Fibroblast of skin of right quadriceps (primary cell): Measurements from ENCODE around the gene MUC16.
"Not testable (repeated sequence)": the region's sequence is repeated elsewhere in the genome, so short reads cannot be mapped to it uniquely, and the experiment has no call there.

Experiments
- DNase-seq: peaks from one replicate; pipeline ENCODE4 v3.0.0-alpha.2; 2013

Gene MUC16

DNA sequence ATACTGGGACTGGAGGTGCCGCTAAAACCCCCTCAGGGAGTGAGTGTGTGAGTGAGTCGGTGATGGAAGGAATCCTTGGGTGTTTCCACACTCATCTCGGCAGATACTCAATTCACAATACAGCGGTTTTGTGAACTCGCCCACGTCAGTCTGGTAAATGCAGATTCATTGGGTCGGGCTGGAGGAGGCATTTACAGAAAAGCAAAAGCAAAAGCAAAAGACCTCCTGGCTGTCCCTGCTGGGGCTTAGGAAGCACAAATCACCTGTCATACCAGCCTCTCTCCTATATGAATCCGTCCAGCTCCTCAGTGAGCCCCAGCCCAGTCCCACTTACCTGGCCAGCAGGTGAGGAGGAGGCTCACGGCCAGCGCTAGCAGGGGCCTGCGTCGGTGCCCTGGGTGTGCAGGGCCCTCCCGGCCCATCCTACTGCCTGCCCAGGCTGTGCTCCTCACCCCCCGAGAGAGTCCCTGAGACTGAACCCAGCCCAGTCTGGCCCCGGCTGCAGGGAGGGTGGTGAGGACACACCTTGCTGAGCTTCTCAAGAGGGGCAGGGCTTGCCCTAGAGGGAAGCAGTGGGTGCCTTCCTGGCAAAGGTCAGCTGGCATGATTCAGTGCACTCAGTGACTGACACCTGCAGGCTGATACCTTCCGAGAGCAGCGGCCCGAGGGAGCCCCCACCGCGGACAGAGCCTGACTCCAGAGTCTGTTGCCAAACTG lies at the start of gene MUC16:
Gene MUC16, minus strand, starts transcription at position 475 of the 717 bp plus-strand sequence.
- DNase-seq: no peak

DNA sequence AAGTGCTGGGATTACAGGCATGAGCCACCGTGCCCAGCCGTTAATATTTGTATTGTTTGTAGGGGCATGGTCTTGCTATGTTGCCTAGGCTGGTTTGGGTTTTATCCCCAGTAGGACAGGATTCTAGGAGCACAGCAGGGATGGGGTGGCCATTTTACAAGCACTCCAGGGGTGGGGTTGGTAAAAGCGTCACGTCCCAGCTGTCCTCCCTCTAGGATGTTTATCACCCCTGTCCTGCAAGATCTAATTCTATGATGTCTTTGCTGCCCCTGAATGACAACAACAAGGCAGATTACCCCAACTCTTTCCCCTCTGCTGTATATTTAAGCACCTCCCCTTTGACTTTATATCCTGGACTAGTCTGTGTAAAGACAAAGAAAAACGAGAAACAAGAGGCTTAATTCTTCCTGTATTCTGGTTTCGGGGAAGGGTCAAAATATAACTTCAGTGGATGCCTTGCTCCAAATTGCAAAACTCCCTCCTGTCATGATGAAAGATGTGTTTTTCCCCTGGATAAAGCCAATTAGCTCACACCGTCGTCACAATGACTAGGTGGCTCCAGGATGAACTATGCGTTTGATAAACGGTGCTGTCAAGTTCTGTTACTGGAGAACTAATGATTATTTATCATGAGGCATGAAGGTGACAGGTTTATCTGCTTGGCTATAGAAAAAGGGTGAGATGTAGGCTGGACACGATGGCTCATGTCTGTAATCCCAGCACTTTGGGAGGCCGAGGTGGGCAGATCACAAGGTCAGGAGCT lies 48.9 kb upstream of the MUC16 start:
- DNase-seq: no peak

DNA sequence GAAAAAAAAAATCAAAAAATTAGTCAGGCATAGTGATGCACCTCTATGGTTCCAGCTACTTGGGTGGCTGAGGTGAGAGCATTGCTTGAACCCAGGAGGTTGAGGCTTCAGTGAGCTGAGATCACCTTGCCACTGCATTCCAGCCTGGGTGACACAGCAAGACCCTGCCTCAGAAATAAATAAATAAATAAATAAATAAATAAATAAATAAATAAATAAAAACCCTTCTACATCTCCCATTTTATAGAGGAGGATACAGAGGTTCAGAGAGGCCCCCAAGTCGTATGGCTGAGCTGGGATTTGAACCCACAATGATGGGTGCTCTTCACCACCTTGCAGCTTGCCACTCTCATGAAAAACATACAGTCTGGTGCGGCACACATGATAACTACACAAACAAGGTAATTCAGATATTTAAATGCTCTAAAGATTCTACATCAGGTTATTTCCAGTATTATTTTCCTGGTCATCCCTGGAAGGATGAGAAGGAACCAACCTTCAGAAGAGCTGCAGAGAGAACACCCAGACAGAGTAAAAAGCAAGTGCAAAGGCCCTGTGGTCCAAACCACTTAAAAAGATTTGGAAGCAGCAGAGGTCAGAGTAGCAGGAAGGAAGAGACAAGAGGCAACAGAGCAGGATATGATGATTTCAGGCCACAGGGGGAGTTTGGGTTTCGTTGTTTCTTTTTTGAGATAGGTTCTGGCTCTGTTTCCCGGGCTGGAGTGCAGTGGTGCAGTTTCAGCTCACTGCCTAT lies 47.5 kb upstream of the MUC16 start:
- no peak for DNase-seq

DNA sequence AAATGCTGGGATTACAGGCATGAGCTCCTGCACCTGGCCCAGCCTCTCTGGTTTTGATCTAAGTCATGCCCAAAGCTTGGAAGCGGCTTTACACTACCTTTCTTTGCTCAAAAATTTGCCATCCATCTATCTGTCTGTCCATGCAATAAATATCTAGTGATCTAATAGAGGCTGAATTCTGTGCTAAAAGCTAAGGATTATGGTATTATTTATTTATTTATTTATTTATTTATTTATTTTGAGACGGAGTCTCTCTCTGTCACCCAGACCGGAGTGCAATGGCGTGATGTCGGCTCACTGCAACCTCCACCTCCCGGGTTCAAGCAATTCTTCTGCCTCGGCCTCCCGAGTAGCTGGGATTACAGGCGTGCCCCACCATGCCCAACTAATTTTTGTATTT lies 45.9 kb upstream of the MUC16 start:
- DNase-seq: not testable (repeated sequence)

DNA sequence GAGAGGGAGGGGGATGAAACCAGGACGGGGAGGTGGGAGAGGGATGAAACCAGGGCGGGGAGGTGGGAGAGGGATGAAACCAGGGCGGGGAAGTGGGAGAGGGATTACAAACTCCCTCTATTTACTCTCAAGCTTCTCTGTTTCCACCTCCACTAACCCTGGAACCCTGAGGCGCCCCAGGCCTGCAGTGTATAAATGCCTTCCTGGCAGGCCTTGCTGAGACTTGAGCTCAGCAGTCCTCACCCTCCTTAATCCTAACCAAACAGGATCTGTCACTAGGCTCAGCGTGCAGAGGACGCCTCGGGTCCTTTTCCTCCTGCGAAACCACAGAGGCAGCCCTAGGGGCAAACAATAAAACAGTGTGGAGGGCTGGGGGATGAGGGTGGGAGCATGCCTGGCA lies 44.6 kb upstream of the MUC16 start:
- DNase-seq: no peak

DNA sequence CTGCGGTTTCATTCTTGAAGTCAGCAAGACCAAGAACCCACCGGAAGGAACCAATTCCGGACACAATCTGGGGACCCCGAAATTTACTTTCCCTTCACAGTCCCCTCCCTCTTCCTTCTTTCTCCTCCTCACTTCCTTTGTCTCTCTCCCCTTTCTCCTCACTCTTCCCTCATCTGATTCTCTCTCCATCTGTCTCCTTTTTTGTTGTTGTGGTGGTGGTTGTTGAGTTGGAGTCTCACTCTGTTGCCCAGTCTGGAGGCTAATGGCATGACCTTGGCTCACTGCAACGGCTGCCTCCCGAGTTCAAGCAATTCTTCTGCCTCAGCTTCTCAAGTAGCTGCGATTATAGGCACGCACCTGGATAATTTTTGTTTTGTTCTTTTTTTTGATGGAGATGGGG lies 44.0 kb upstream of the MUC16 start:
- DNase-seq: no peak

DNA sequence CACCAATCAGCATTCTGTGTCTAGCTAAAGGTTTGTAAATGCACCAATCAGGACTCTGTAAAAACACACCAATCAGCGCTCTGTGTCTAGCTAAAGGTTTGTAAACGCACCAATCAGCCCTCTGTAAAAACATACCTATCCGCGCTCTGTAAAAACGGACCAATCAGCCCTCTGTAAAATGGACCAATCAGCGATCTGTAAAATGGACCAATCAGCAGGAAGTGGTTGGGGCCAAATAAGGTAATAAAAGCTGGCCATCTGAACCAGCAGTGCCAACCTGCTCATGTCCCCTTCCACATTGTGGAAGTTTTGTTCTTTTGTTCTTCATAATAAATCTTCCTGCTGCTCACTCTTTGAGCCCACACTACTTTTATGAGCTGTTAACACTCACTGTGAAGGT lies 43.5 kb upstream of the MUC16 start:
- DNase-seq: not testable (repeated sequence)

DNA sequence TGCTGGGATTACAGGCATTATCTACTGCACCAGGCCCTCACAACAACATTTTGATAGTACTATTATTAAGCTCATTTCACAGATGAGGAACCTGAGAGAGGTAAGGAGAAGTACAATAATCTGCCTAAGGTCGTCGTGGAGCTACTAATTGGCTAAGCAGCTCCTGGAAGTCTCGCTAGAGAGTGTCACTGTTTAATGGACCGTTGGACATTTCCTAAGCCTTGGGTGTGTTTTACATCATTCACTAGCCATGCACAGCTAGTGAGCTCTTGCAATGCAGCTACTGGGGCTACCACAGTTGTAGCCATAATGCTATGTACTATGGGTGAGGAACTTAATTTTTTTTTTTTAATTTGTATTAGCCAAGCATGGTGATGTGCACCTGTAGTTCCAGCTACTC lies 42.7 kb upstream of the MUC16 start:
- DNase-seq: no peak

DNA sequence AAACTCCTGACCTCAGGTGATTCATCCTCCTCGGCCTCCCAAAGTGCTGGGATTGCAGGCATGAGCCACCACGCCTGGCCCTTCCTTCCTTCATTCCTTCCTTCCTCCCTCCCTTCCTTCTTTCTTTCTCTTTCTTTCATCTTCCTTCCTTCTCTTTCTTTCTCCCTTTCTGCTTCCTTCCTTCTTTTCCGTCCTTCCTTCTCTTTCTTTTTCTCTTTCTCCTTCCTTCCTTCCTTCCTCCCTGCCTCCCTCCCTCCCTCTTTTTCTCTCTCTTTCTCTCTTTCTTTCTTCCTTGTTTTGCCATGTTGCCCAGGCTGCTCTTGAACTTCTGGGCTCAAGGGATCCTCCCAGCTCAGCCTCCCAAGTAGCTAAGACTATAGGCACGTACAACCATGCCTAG lies 36.5 kb upstream of the MUC16 start:
- no peak for DNase-seq

DNA sequence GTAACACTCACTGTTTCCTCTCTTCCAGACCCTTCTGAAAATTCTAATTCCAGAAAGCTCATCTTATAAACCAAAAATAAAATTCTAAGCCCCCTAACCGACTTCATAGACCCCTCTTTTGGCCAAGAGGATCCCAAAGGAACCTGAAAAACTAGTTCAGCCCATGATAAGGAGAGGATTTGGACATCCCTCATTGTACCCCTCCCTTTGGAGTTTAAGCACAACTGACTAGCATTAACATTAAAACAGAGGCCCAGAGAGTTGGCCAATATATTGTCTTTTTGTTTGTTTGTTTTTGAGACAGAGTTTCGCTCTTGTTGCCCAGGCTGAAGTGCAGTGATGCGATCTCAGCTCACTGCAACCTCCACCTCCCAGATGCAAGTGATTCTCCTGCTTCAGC lies 34.2 kb upstream of the MUC16 start:
- no peak for DNase-seq

DNA sequence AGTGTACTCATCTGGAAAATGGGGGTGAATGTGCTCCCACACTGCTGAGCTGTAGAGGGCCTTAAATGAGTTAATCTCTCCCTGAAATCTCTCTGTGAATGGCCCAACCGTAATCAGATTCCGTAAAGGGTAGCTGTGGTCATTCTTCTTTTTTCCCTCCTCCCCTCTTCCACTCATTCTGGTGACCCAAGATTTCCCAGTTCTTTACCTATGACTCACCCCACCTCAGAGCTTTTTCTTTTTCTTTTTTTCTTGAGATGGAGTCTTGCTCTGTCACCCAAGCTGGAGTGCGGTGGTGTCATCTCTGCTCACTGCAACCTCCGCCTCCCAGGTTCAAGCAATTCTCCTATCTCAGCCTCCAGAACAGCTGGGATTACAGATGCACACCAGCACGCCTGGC lies 33.3 kb upstream of the MUC16 start:
- DNase-seq: no peak

DNA sequence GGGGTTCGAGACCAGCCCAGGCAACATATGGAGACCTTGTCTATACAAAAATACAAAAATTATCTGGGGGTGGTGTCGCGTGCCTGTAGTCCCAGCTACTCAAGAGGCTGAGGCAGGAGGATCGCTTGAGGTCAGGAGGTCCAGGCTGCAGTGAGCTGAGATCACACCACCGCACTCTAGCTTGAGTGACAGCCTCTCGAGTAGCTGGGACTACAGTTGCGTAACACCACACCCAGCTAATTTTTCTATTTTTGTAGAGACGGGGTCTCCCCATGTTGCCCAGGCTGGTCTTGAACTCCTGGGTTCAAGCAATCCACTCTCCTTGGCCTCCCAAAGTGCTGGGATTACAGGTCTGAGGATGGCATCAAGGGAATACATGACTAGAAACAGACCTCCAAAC lies 30.8 kb upstream of the MUC16 start:
- DNase-seq: no peak

DNA sequence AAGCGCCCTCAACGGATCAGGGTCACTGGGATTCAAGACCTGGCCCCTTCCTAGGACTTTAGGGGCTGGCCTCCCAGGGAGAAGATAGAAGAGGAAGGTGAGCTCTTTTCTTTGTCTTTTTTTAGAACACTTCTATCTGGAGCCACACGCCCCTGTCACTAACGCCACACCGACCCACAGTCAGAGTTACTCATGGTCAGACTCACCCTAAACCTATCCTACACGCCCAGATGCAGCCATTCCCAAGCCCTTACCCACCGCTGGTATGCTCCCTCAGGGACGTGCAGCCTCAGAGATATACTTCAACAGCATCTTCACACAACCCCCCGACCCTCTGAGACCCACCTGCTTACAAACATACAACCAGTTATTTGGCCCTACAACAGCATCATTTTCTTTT lies 29.9 kb upstream of the MUC16 start:
- DNase-seq: no peak

DNA sequence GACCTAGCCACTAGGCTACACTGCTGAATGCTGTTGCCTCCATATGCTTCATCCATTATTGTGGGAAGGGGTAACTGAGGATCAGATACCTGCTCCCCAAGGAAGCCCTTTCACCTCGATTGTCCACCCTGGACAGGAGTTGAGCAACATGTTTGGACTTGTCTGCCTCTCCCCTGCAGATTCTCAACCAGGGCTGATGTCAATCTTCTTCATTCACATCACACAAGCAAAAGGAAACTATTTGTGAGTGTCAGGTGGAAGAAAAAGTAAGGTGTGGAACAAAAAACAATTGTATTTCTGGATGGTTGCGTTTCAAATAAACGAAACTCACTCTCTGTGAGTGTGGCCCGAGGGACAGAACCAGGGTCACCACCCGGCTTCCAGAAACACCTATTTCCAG lies 29.5 kb upstream of the MUC16 start:
- no peak for DNase-seq

DNA sequence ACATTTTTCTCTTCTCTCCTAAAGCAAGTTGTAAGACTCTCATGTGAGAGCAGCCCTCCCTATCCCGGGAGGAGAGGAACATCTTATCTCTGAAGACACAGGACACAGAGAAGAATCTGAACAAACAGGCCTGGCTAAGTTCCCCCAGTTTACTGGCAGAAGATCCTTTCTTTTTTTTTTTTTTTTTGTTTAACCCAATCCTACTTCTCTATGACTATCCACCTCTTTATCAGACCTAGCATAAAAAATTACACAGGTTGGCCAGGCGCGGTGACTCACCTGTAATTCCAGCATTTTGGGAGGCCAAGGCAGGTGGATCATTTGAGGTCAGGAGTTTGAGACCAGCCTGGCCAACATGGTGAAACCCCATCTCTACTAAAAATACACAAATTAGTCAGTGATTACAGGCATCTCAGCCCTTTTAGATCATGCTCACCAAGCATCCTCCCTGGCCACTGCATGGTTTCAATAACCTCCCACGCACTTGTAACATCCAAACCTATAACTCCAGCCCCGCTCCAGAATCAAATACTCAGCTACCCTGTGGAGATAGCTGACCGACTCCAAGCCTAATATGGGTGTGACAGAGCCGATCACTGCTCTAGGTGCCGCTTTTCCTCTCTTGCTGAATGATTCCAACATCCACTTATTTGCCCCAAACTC lies 27.3 kb upstream of the MUC16 start:
- no peak for DNase-seq

DNA sequence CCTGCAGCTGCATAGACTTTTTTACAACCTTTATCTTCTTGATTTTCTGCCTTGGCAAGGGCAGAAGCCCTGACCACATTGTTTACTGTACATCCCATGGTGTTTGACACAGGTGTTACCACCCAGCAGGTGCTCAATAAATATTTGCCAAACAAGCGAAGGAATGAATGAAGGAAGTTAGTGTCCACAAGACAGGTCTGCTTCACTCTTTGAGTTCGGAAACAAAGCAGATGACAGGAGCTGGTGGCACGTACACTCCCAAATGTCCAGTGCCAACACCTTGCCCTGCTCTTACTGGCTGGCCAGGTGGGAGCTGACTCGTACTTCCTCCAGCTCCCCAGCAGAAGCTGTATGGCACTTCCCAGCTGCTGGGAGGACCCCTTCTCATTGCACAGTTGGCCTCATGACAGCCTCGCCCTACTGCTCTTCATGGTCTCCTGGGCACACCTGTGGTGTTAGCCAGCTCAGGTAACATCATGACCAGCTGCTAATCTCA lies 22.0 kb upstream of the MUC16 start:
- no peak for DNase-seq

DNA sequence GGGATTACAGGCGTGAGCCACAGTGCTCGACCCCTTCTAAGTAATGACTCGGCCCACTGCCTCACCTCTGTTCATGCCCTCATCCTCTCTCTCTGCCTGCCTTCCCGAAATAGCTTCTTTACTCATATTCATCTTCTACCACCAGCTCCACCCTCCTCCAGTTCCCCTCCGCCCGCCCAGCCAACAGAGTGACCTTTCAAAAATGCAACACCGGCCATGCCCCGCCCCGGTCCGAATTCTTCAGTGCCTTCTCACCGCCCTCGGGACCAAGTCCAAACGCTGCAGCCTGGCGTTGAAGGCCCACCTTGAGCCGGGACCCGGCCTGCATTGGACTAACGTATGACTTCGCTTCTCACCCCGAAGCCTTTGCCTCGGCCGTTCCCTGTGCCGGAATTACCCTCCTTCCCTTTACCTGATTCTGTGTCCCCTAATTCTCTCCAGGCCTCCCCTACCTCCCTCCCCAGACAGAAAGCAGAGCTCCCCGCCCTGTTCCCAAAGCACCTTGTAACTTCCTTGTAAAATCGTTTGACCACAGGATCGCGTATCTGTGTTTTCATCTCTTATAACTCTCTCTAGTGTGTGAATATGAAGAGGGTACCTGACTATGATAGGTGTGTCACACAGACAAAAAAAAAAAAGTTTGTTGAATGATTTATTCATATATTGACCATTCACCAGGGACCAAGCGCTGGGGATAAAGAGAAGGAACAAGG lies 8.1 kb upstream of the MUC16 start:
- DNase-seq: no peak

DNA sequence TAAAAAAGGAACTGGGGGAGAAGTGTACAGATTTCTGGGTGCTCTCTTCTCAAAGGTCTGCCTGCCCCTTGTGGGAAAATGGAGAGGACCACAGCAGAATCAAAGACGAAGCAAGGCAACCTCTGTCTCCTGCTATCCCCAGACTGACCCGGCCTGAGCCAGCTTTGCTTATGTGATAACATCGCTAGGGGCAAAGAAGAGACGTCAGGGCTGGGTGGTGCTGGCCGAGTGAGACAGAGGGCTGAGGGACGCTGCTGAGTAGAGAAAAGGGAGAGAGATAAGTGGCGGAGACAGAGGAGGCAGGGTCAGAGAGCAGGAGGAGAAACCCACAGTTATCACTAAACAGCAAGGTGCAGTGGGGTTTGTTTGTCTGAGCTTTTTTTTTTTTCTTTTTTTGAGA lies 4.6 kb upstream of the MUC16 start:
- no peak for DNase-seq

DNA sequence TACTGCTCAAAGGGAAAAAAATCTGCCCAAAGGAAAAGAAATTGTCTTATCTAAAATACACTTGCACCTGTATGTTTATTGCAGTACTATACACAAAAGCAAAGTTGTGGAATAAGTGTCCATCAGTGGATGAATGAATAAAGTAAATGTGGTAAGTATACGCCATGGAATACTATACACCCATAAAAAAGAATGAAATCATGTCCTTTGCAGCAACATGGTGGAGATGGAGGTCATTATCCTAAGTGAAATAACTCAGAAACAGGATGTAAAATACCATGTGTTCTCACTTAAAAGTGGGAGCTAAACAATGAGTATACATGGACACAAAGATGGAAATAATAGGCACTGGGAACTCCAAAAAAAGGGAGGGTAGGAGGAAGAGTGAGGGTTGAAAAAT lies 3.8 kb upstream of the MUC16 start:
- DNase-seq: no peak

DNA sequence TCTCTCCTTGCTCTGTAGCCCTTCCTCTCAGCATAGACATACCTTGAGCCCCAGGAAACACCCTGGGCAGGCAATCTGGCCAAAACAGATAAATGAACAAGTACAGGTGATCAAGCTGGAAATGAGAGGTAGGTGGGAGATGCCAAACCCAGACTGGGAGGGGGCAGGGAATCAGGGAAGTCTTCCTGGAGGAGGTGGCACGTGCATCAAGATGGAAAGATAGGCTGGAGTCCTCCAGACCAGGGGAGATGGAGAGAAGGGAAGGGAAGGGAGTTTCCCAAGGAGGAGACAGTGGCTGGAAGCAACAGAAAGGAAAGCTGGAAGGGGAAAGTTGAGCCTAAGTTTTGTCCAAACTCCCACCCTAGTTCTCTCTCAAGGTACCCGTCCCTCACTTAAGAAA lies 1.7 kb upstream of the MUC16 start:
- no peak for DNase-seq

DNA sequence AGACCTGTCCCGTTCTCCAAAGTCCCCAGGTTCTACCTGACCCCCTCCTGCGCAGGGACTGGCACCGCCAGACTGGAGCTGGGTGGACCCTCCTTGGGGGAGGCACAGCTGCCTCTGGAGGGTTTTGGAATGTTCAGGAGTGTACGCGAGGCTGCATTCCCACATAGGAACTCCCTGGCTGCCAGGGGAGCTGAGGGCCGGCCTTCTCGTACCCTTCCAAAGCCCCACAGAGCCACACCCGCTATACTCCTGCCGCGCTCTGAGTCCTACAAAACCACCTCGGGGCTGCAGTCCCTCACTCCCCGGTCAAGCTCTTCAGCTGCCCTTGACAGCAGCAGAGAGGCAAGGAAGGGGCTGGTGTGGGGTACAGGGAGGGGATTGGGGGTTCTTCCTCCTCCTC lies 484 bp upstream of the MUC16 start:
- DNase-seq: no peak

DNA sequence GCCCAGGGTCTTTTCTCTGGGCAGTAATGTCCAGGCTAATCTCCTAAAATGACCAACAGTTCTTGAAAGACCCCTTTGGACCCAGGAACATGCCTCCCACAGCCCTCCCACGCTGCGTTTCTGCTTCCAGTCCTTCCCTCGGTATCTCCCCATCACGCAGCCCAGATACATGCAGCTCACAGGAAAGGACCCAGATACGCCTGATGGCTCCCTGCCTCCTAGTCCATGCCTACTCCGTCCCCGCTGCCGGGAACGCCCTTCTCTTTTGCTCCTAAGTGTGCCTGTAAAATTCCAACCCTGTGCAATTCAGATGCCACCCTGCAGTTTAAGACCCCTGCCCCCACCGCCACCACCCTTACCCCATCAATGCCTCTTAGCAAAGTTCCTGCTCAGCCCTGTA lies 778 bp downstream of the MUC16 start:
- no peak for DNase-seq

DNA sequence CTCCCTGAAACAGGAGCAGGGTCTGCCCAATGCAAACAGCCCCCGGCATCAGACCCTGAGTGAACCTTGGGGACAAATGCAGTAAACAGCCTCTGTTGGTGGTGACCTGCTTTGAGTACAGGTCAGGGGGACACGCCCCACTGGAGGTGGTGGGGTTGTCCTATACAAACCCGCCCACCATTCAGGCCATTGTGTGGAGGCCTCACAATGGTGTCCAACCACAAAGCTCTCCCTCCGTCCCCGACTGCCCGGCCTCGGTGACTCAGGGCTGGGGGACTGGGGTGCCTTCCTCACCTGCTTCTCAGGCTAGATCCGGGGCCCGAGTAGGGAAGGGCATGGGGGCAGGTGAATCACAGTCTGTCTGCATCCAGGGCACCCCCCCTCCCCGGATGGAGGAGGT lies 1.5 kb downstream of the MUC16 start:
- DNase-seq: no peak
